K562 (cell line): ENCODE results near the gene ANO6.

ENCODE experiments used
- ATF2 ChIP-seq: sonication (generic); formaldehyde crosslinking; IDR thresholded peaks from 2 replicates; pipeline ENCODE4 v1.8.1; 2022; ENCODE audit warnings: missing genetic modification reagents
- CHD2 ChIP-seq: IDR thresholded peaks from 2 replicates; pipeline ENCODE4 v1.6.1; 2011; ENCODE audit warnings: low read depth, low read length
- EZH2 ChIP-seq: IDR thresholded peaks from 2 replicates; pipeline ENCODE4 v1.6.1; 2012; ENCODE audit warnings: low read depth, mild to moderate bottlenecking, inconsistent platforms, low read length, borderline replicate concordance
- FOXM1 ChIP-seq, 2 experiments: fragments of 450-650 bp in 1 of 2; sonication (generic) in 1 of 2; formaldehyde crosslinking in 1 of 2; IDR thresholded peaks; 2 replicates each; pipeline versions ENCODE4 v1.6.1 to v1.9.0; 2017 to 2022; ENCODE audit warnings: low read depth in 2 of 2, mild to moderate bottlenecking in 2 of 2, missing genetic modification reagents in 1 of 2, moderate library complexity in 1 of 2
- KDM5B ChIP-seq: fragments of 200-600 bp; sonication (generic); IDR thresholded peaks from 2 replicates; pipeline ENCODE4 v1.6.1; 2012; ENCODE audit warnings: low read depth, mild to moderate bottlenecking, moderate library complexity, low read length, control low read depth, inconsistent platforms; ENCODE audit not compliant: insufficient replicate concordance
- RAD21 ChIP-seq, 2 experiments: fragments of 250-450 bp in 1 of 2; fragments of 450-650 bp in 1 of 2; sonication (Bioruptor Pico) in 1 of 2; formaldehyde crosslinking in 1 of 2; IDR thresholded peaks in 1 of 2; conservative IDR thresholded peaks in 1 of 2; 2 replicates each; pipeline versions ENCODE4 v1.4.0 to v1.8.0; 2020 to 2022; ENCODE audit warnings: mild to moderate bottlenecking in 2 of 2, moderate library complexity in 1 of 2
- SPI1 ChIP-seq: IDR thresholded peaks from 2 replicates; pipeline ENCODE4 v1.6.1; 2011; ENCODE audit warnings: low read depth, low read length, control low read depth, borderline replicate concordance
- TF ChIP-seq, protein P1 (sequence below), 3 experiments: IDR thresholded peaks in 2 of 3; conservative IDR thresholded peaks in 1 of 3; 2 replicates each; pipeline ENCODE4 v1.5.1; 2011 to 2012; ENCODE audit warnings: low read length in 3 of 3, mild to moderate bottlenecking in 3 of 3, control low read depth in 2 of 3, improper control_type of control experiment in 1 of 3, inconsistent platforms in 1 of 3, low read depth in 1 of 3, mixed read lengths in 1 of 3, moderate library complexity in 1 of 3; ENCODE audit not compliant: insufficient read depth in 2 of 3
- TF ChIP-seq, protein P2 (sequence below), 2 experiments: fragments of 450-650 bp in 1 of 2; sonication (generic) in 1 of 2; formaldehyde crosslinking in 1 of 2; IDR thresholded peaks in 1 of 2; conservative IDR thresholded peaks in 1 of 2; 2 replicates each; pipeline versions ENCODE4 v1.6.1 to v1.8.1; 2016 to 2023; ENCODE audit warnings: mild to moderate bottlenecking in 2 of 2, moderate library complexity in 2 of 2, inconsistent platforms in 1 of 2, missing genetic modification reagents in 1 of 2
- TF ChIP-seq, protein P3 (sequence below): fragments of 250-450 bp; sonication (Bioruptor Pico); IDR thresholded peaks from 2 replicates; pipeline ENCODE4 v1.8.0; 2021; ENCODE audit warnings: mild to moderate bottlenecking, moderate library complexity

GRCh38 chr12:45304514-45305178 lies 88.8 kb downstream of the ANO6 start:
- TF ChIP-seq, protein P1, sequence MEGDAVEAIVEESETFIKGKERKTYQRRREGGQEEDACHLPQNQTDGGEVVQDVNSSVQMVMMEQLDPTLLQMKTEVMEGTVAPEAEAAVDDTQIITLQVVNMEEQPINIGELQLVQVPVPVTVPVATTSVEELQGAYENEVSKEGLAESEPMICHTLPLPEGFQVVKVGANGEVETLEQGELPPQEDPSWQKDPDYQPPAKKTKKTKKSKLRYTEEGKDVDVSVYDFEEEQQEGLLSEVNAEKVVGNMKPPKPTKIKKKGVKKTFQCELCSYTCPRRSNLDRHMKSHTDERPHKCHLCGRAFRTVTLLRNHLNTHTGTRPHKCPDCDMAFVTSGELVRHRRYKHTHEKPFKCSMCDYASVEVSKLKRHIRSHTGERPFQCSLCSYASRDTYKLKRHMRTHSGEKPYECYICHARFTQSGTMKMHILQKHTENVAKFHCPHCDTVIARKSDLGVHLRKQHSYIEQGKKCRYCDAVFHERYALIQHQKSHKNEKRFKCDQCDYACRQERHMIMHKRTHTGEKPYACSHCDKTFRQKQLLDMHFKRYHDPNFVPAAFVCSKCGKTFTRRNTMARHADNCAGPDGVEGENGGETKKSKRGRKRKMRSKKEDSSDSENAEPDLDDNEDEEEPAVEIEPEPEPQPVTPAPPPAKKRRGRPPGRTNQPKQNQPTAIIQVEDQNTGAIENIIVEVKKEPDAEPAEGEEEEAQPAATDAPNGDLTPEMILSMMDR (IDR thresholded peaks at IDR 0.05 in 2 of 3, conservative IDR thresholded peaks at IDR 0.05 in 1 of 3; ENCODE audit: insufficient read depth in 2 of 3, low read depth in 1 of 3, low read length in 3 of 3): no peak
- TF ChIP-seq FOXM1 (IDR thresholded peaks at IDR 0.05; ENCODE audit: low read depth): no peak
- TF ChIP-seq FOXM1 (CRISPR knock-in tag; IDR thresholded peaks at IDR 0.05; ENCODE audit: low read depth): no peak
- TF ChIP-seq, protein P2, sequence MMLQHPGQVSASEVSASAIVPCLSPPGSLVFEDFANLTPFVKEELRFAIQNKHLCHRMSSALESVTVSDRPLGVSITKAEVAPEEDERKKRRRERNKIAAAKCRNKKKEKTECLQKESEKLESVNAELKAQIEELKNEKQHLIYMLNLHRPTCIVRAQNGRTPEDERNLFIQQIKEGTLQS (IDR thresholded peaks at IDR 0.05): no peak
- TF ChIP-seq, protein P2 (CRISPR knock-in tag; conservative IDR thresholded peaks at IDR 0.05): no peak
- TF ChIP-seq CHD2: no peak
- TF ChIP-seq RAD21 (CRISPR knock-in tag; conservative IDR thresholded peaks at IDR 0.05 in 1 of 2, IDR thresholded peaks at IDR 0.05 in 1 of 2): no peak
- TF ChIP-seq KDM5B: no peak
- no peak for TF ChIP-seq EZH2
- TF ChIP-seq, protein P3, sequence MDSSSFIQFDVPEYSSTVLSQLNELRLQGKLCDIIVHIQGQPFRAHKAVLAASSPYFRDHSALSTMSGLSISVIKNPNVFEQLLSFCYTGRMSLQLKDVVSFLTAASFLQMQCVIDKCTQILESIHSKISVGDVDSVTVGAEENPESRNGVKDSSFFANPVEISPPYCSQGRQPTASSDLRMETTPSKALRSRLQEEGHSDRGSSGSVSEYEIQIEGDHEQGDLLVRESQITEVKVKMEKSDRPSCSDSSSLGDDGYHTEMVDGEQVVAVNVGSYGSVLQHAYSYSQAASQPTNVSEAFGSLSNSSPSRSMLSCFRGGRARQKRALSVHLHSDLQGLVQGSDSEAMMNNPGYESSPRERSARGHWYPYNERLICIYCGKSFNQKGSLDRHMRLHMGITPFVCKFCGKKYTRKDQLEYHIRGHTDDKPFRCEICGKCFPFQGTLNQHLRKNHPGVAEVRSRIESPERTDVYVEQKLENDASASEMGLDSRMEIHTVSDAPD (CRISPR knock-in tag): no peak
- no peak for TF ChIP-seq SPI1
- no peak for TF ChIP-seq ATF2 (CRISPR knock-in tag)
